K562 (cell line): ENCODE data around the gene DHRS13. TPM values are rescaled to one million over a fixed set of nuclear protein-coding genes. Genes with fewer than 3 reads are reported as not detected.
A peak's percentile ranks its signal among the peaks of the same experiment; 100 is the strongest.

Source experiments
- CTBP1 ChIP-seq: fragments of 450-650 bp; IDR thresholded peaks from 2 replicates; pipeline ENCODE4 v1.6.1; 2016; ENCODE audit warnings: borderline replicate concordance
- FOXK2 ChIP-seq, 2 experiments: fragments of 450-650 bp; IDR thresholded peaks in 1 of 2; conservative IDR thresholded peaks in 1 of 2; 2 replicates each; pipeline ENCODE4 v1.6.1; 2016; ENCODE audit warnings: low read depth in 2 of 2, mild to moderate bottlenecking in 1 of 2
- PCBP1 ChIP-seq: fragments of 200-400 bp; formaldehyde crosslinking; IDR thresholded peaks from 2 replicates; pipeline ENCODE4 v1.6.1; 2018; ENCODE audit warnings: mild to moderate bottlenecking, low read depth, low read length; ENCODE audit not compliant: poor library complexity, severe bottlenecking
- PHTF2 ChIP-seq: fragments of 250-450 bp; sonication (Bioruptor Pico); IDR thresholded peaks from 2 replicates; pipeline ENCODE4 v1.5.0; 2021; ENCODE audit warnings: mild to moderate bottlenecking
- RB1 ChIP-seq: fragments of 450-650 bp; IDR thresholded peaks from 2 replicates; pipeline ENCODE4 v1.6.1; 2017; ENCODE audit warnings: low read depth, mild to moderate bottlenecking
- RBM14 ChIP-seq: fragments of 200-400 bp; formaldehyde crosslinking; IDR thresholded peaks from 2 replicates; pipeline ENCODE4 v1.6.1; 2018; ENCODE audit warnings: low read depth, mild to moderate bottlenecking, low read length, moderate library complexity, borderline replicate concordance; ENCODE audit not compliant: insufficient read depth
- SETDB1 ChIP-seq: IDR thresholded peaks from one replicate; pipeline ENCODE4 v1.6.1; 2012; ENCODE audit warnings: low read length, control low read depth, inconsistent platforms
- SMAD3 ChIP-seq: fragments of 450-650 bp; formaldehyde crosslinking; conservative IDR thresholded peaks from 2 replicates; pipeline ENCODE4 v1.4.0; 2020; ENCODE audit warnings: mild to moderate bottlenecking
- SREBF2 ChIP-seq: sonication (generic); formaldehyde crosslinking; IDR thresholded peaks from 2 replicates; pipeline ENCODE4 v1.4.0; 2020; ENCODE audit warnings: mild to moderate bottlenecking, missing genetic modification reagents
- SRSF9 ChIP-seq: fragments of 200-400 bp; formaldehyde crosslinking; IDR thresholded peaks from 2 replicates; pipeline ENCODE4 v1.6.1; 2017; ENCODE audit warnings: low read depth, low read length, borderline replicate concordance
- TAF7 ChIP-seq: fragments of 450-650 bp; IDR thresholded peaks from 2 replicates; pipeline ENCODE4 v1.6.1; 2016; ENCODE audit warnings: missing genetic modification characterization, missing compliant biosample characterization
- TCFL5 ChIP-seq: fragments of 250-450 bp; sonication (Bioruptor Pico); conservative IDR thresholded peaks from 2 replicates; pipeline ENCODE4 v1.6.1; 2021; ENCODE audit warnings: mild to moderate bottlenecking, moderate library complexity, matching md5 sums
- ZFP1 ChIP-seq: fragments of 450-650 bp; formaldehyde crosslinking; IDR thresholded peaks from 2 replicates; pipeline ENCODE4 v1.4.0; 2020; ENCODE audit warnings: mild to moderate bottlenecking, mixed read lengths
- polyA plus RNA-seq, 8 experiments: library from polyadenylated mRNA; depleted of rRNA in 4 of 8; stranded (reverse) in 5 of 8; unstranded in 3 of 8; fragments of >200 nt; fragmentation: Nextera tagmentation in 2 of 8; fragmentation: Illumina TruSeq in 1 of 8; extraction: Ambion mirVana in 2 of 8; extraction: Trizol in 1 of 8; gene quantifications; 2 replicates each; pipeline versions ENCODE4 v1.2.1 to v1.2.3, GENCODE V29; 2011 to 2014; ENCODE audit warnings: inconsistent platforms in 1 of 8, missing spikeins in 1 of 8
- total RNA-seq, 7 experiments: library from RNA; depleted of rRNA in 6 of 7; stranded (reverse); fragments of >200 nt in 6 of 7; fragmentation: Illumina TruSeq in 2 of 7; extraction: Trizol in 2 of 7; gene quantifications; 2 replicates each; pipeline versions ENCODE4 v1.2.1 to v1.2.3, GENCODE V29; 2011 to 2021; ENCODE audit warnings: low replicate concordance in 1 of 7
- TF ChIP-seq, protein P1 (sequence below): fragments of 450-650 bp; IDR thresholded peaks from 2 replicates; pipeline ENCODE4 v1.7.0; 2016; ENCODE audit warnings: borderline replicate concordance
- TF ChIP-seq, protein P2 (sequence below), 2 experiments: fragments of 450-650 bp in 1 of 2; sonication (generic) in 1 of 2; formaldehyde crosslinking in 1 of 2; IDR thresholded peaks in 1 of 2; conservative IDR thresholded peaks in 1 of 2; 2 replicates each; pipeline versions ENCODE4 v1.6.1 to v1.8.1; 2016 to 2023; ENCODE audit warnings: mild to moderate bottlenecking in 2 of 2, moderate library complexity in 2 of 2, inconsistent platforms in 1 of 2, missing genetic modification reagents in 1 of 2
- TF ChIP-seq, protein P3 (sequence below): sonication (generic); IDR thresholded peaks from 2 replicates; pipeline ENCODE4 v1.6.1; 2016
- TF ChIP-seq, protein P4 (sequence below): sonication (generic); formaldehyde crosslinking; IDR thresholded peaks from 2 replicates; pipeline ENCODE4 v1.8.1; 2023; ENCODE audit warnings: mild to moderate bottlenecking, missing genetic modification reagents
- TF ChIP-seq, protein P5 (sequence below): sonication (generic); formaldehyde crosslinking; IDR thresholded peaks from 2 replicates; pipeline ENCODE4 v1.8.0; 2023; ENCODE audit warnings: mild to moderate bottlenecking, missing genetic modification reagents

Gene DHRS13
- total and polyA plus RNA-seq, 9 of the 15 experiments (the other 6 are each of a cell fraction or from before 2014, with no cell fraction given) = 0.32 to 52.3 (median 34.3) TPM; not detected in 1

DNA sequence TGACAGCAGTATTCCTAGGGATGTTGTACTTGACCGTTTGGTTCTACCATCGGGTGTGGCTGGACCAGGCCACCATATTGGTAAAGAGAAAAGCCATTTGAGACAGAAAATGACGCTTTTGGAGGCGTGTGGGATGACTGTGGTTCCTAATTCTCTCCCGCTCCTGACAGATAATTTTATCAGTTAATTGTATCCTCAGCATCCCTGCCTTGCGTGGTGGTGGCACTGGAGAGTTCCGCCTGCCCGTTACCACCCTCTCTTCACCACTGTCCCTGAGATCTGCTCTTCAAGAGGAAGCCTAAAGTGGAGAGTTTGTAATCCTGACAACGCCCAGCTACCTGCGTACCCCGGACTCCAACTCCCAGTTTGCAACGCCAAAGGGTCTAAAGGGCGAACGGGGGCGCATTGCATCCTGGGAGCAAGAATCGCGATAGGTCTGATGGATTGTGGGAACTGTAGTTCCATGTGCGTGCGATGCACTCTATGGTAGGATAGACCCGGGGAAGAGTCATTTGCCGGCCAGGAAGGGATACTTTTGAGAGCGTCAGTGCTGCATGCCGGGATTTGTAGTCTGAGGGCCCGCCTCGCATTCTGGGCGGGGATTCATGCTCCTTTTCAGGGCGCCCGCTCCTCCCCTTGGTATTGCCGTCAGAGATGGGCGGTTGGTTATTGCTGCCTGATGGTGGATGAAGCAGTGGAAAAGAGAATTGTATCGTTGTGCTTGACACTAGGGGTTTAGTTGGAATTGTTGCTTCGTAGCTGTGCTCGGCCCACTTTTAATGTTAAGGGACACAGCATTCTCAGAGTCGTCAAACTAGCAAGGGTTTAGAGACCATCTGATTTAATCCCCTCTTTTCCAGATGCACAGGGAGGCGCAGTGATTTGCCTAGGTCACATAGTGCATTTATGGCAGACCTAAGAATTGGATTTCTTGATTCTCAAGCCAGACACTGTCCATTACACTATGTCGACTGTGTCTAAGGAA is 49.4 kb upstream of the DHRS13 start (continued):
- TF ChIP-seq, protein P1, sequence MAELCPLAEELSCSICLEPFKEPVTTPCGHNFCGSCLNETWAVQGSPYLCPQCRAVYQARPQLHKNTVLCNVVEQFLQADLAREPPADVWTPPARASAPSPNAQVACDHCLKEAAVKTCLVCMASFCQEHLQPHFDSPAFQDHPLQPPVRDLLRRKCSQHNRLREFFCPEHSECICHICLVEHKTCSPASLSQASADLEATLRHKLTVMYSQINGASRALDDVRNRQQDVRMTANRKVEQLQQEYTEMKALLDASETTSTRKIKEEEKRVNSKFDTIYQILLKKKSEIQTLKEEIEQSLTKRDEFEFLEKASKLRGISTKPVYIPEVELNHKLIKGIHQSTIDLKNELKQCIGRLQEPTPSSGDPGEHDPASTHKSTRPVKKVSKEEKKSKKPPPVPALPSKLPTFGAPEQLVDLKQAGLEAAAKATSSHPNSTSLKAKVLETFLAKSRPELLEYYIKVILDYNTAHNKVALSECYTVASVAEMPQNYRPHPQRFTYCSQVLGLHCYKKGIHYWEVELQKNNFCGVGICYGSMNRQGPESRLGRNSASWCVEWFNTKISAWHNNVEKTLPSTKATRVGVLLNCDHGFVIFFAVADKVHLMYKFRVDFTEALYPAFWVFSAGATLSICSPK = no peak; the same call in 1 of the 2 replicates
- peak; percentile 87 for TF ChIP-seq TAF7
- TF ChIP-seq PHTF2 = no peak
- TF ChIP-seq, protein P2, sequence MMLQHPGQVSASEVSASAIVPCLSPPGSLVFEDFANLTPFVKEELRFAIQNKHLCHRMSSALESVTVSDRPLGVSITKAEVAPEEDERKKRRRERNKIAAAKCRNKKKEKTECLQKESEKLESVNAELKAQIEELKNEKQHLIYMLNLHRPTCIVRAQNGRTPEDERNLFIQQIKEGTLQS (IDR thresholded peaks at IDR 0.05) = no peak
- TF ChIP-seq, protein P2 (CRISPR knock-in tag; conservative IDR thresholded peaks at IDR 0.05) = peak; percentile 92
- peak; percentile 62; the same call in 1 of the 2 replicates for TF ChIP-seq CTBP1
- TF ChIP-seq RB1 = no peak; the same call in 1 of the 2 replicates
- TF ChIP-seq FOXK2 (conservative IDR thresholded peaks at IDR 0.05 in 1 of 2, IDR thresholded peaks at IDR 0.05 in 1 of 2; ENCODE audit: low read depth in 2 of 2) = no peak; a peak in 2 of 4 replicates
- TF ChIP-seq, protein P3, sequence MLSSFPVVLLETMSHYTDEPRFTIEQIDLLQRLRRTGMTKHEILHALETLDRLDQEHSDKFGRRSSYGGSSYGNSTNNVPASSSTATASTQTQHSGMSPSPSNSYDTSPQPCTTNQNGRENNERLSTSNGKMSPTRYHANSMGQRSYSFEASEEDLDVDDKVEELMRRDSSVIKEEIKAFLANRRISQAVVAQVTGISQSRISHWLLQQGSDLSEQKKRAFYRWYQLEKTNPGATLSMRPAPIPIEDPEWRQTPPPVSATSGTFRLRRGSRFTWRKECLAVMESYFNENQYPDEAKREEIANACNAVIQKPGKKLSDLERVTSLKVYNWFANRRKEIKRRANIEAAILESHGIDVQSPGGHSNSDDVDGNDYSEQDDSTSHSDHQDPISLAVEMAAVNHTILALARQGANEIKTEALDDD = no peak
- no peak for TF ChIP-seq PCBP1
- TF ChIP-seq ZFP1 (CRISPR knock-in tag) = no peak
- no peak for TF ChIP-seq SETDB1
- TF ChIP-seq TCFL5 (CRISPR knock-in tag) = no peak
- peak; percentile 76; the same call in 1 of the 2 replicates for TF ChIP-seq SREBF2 (CRISPR knock-in tag)
- TF ChIP-seq SRSF9 = no peak
- no peak for TF ChIP-seq RBM14
- TF ChIP-seq SMAD3 (CRISPR knock-in tag) = peak; percentile 84
- TF ChIP-seq, protein P4, sequence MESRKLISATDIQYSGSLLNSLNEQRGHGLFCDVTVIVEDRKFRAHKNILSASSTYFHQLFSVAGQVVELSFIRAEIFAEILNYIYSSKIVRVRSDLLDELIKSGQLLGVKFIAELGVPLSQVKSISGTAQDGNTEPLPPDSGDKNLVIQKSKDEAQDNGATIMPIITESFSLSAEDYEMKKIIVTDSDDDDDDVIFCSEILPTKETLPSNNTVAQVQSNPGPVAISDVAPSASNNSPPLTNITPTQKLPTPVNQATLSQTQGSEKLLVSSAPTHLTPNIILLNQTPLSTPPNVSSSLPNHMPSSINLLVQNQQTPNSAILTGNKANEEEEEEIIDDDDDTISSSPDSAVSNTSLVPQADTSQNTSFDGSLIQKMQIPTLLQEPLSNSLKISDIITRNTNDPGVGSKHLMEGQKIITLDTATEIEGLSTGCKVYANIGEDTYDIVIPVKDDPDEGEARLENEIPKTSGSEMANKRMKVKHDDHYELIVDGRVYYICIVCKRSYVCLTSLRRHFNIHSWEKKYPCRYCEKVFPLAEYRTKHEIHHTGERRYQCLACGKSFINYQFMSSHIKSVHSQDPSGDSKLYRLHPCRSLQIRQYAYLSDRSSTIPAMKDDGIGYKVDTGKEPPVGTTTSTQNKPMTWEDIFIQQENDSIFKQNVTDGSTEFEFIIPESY (CRISPR knock-in tag) = 0 out of 2 replicates have a peak, but pooled peaks have one; percentile 15
- TF ChIP-seq, protein P5, sequence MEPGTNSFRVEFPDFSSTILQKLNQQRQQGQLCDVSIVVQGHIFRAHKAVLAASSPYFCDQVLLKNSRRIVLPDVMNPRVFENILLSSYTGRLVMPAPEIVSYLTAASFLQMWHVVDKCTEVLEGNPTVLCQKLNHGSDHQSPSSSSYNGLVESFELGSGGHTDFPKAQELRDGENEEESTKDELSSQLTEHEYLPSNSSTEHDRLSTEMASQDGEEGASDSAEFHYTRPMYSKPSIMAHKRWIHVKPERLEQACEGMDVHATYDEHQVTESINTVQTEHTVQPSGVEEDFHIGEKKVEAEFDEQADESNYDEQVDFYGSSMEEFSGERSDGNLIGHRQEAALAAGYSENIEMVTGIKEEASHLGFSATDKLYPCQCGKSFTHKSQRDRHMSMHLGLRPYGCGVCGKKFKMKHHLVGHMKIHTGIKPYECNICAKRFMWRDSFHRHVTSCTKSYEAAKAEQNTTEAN = no peak
